Suprapubic skin (tissue), 4 donors: ENCODE measurements around the gene KIAA1755. TPM values are rescaled to one million over a fixed set of nuclear protein-coding genes. Genes with fewer than 3 reads are reported as not detected.

Experiments
- DNase-seq, 2 donors: peaks; one replicate each; pipeline ENCODE4 v3.0.0-alpha.2; 2019; ENCODE audit warnings: low spot score in 2 of 2
- H3K27ac ChIP-seq: fragments of 200-600 bp; sonication (generic); one replicate; pipeline ENCODE4 v1.5.1; 2019
- H3K27me3 ChIP-seq: fragments of 200-600 bp; sonication (generic); one replicate; pipeline ENCODE4 v1.5.1; 2019
- H3K36me3 ChIP-seq: fragments of 200-600 bp; sonication (generic); one replicate; pipeline ENCODE4 v1.5.1; 2019
- H3K4me1 ChIP-seq: fragments of 200-600 bp; sonication (generic); one replicate; pipeline ENCODE4 v1.5.1; 2019
- H3K4me3 ChIP-seq: fragments of 200-600 bp; sonication (generic); one replicate; pipeline ENCODE4 v1.5.1; 2019; ENCODE audit warnings: mild to moderate bottlenecking
- H3K9me3 ChIP-seq: fragments of 200-600 bp; sonication (generic); one replicate; pipeline ENCODE4 v1.5.1; 2019
- CTCF ChIP-seq, 2 donors: fragments of 200-600 bp in 1 of 2; fragments of 450-650 bp in 1 of 2; sonication (generic) in 1 of 2; IDR thresholded peaks; one replicate each; pipeline ENCODE4 v1.5.1; 2016 to 2019; ENCODE audit warnings: antibody characterized with exemption in 2 of 2, mild to moderate bottlenecking in 1 of 2, moderate library complexity in 1 of 2
- EP300 ChIP-seq: sonication (generic); formaldehyde crosslinking; IDR thresholded peaks from one replicate; pipeline ENCODE4 v1.6.1; 2017; ENCODE audit warnings: antibody characterized with exemption
- POLR2A ChIP-seq, 2 donors: fragments of 450-650 bp; IDR thresholded peaks; one replicate each; pipeline ENCODE4 v1.6.1; 2017; ENCODE audit warnings: antibody characterized with exemption in 2 of 2, mild to moderate bottlenecking in 2 of 2, moderate library complexity in 2 of 2
- POLR2AphosphoS5 ChIP-seq, 3 donors: sonication (generic); formaldehyde crosslinking; IDR thresholded peaks; one replicate each; pipeline ENCODE4 v1.6.1; 2017; ENCODE audit warnings: antibody characterized with exemption in 3 of 3
- WGBS: methylation state at CpG from one replicate; pipeline ENCODE4 v1.1.5; 2018; 5-methylcytosine and 5-hydroxymethylcytosine counted together
- total RNA-seq, 4 donors: library from RNA; depleted of rRNA; stranded (reverse); fragments of >200 nt; gene quantifications; one replicate each; pipeline ENCODE4 v1.1.0, GENCODE V29; 2016

KIAA1755 gene
- total RNA-seq, 4 donors from 2014 or later: 1.2 to 3.3 (median 2.0) TPM; not detected in 1

DNA sequence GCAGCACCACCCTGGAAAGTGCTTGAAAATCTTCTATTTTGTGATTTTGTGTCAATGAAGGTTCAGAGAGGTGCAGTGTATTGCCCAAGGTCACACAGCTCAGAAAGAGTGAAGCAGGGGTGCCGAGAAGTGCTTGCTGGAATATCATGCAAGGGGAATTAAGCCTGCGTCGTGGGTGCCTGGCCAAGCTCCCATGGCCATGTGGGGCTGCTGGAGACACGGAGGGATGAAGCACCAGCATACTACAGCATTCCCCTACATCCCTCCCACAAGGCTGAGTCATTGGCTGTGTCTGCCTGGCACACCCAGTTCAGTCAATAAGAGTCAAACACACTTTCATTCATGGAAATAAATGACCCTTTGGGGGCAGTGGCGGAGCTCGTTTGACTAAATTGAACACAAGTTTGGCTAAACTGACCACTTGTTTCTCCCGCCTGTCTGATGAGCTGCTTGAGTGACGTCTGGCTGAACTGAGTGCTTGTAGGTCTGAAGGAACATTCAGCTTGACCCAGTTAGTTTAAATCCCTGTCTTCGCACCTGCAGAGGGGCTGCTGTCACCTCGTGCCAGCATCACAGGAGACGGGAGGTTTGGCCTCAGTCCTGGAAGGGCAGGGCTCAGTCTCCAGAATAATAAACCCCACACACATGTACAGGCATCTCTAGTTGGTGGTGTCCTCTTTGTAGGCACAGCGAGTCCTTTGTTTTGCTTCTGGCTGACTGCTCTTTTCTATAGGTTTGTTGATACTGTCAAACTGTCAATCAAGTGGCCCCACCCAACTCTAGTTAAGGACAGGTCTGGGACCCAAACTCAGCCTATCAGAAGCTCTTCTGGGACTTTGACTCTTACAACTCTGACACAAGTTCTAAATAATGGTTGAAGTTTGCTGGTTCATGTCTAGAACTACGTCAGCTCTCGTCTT lies 87.0 kb downstream of the KIAA1755 start:
- Histone ChIP-seq H3K36me3 (no peaks in the 10 kb centered on the region), H3K4me1 (peaks cover 9% of the 10 kb centered on the region), H3K27ac (no peak overlapping the region), H3K9me3 (no peaks in the 10 kb centered on the region), H3K4me3 (no peak overlapping the region), H3K27me3 (no peaks in the 10 kb centered on the region)
- no peak for DNase-seq
- WGBS: 53% methylated on average over 14 of the region's 14 CpGs
- TF ChIP-seq POLR2A (IDR thresholded peaks at IDR 0.05): no peak
- no peak for TF ChIP-seq CTCF (IDR thresholded peaks at IDR 0.05)
- TF ChIP-seq POLR2AphosphoS5 (IDR thresholded peaks at IDR 0.05): no peak
- TF ChIP-seq EP300: no peak

GRCh38 chr20:38172408-38172807 lies 88.1 kb downstream of the KIAA1755 start:
- WGBS: 75% methylated on average over 4 of the region's 4 CpGs
- TF ChIP-seq EP300 (no peak), POLR2AphosphoS5 (IDR thresholded peaks at IDR 0.05) (no peak), POLR2A (IDR thresholded peaks at IDR 0.05) (no peak), CTCF (IDR thresholded peaks at IDR 0.05) (no peak)
- Histone ChIP-seq H3K27me3 (no peaks in the 10 kb centered on the region), H3K27ac (no peak overlapping the region), H3K4me3 (no peak overlapping the region), H3K4me1 (peaks cover 9% of the 10 kb centered on the region), H3K36me3 (no peaks in the 10 kb centered on the region), H3K9me3 (no peaks in the 10 kb centered on the region)
- DNase-seq: no peak

GRCh38 chr20:38171675-38172043 lies 88.9 kb downstream of the KIAA1755 start:
- 76% methylated on average over 4 of the region's 4 CpGs for WGBS
- Histone ChIP-seq H3K36me3 (no peaks in the 10 kb centered on the region), H3K9me3 (no peaks in the 10 kb centered on the region), H3K27me3 (no peaks in the 10 kb centered on the region), H3K27ac (no peak overlapping the region), H3K4me3 (no peak overlapping the region), H3K4me1 (peaks cover 9% of the 10 kb centered on the region)
- DNase-seq: no peak
- TF ChIP-seq EP300 (no peak), POLR2A (IDR thresholded peaks at IDR 0.05) (no peak), POLR2AphosphoS5 (IDR thresholded peaks at IDR 0.05) (no peak), CTCF (IDR thresholded peaks at IDR 0.05) (no peak)

- WGBS: 53% methylated on average over 11 of the region's 11 CpGs
- Histone ChIP-seq H3K4me1 (peaks cover 9% of the 10 kb centered on the region), H3K9me3 (no peaks in the 10 kb centered on the region), H3K36me3 (no peaks in the 10 kb centered on the region), H3K4me3 (no peak overlapping the region), H3K27me3 (no peaks in the 10 kb centered on the region), H3K27ac (no peak overlapping the region)
- no peak for DNase-seq
- no peak for TF ChIP-seq EP300
- no peak for TF ChIP-seq CTCF (IDR thresholded peaks at IDR 0.05)
These were observed 89.5 kb downstream of the KIAA1755 start for GRCh38 chr20:38170826-38171674.
